HG02588 (cell line): ENCODE data around the gene SLC47A1.

Experiments used
- ATAC-seq: cut with Tn5 transposase; IDR thresholded peaks from one replicate; pipeline ENCODE4 v1.9.1; 2021; ENCODE audit warnings: mild to moderate bottlenecking, moderate library complexity; ENCODE audit not compliant: unreplicated experiment

SLC47A1 gene

GRCh38 chr17:19592316-19592715 is 58.7 kb downstream of the SLC47A1 start:
- ATAC-seq, result no peak

GRCh38 chr17:19596869-19597268 is 63.2 kb downstream of the SLC47A1 start:
- ATAC-seq, result no peak

GRCh38 chr17:19610311-19610710 is 76.7 kb downstream of the SLC47A1 start:
- no peak for ATAC-seq

GRCh38 chr17:19610879-19611278 is 77.2 kb downstream of the SLC47A1 start:
- no peak for ATAC-seq

GRCh38 chr17:19613979-19614378 is 80.3 kb downstream of the SLC47A1 start:
- ATAC-seq, result no peak

GRCh38 chr17:19614900-19615299 is 81.2 kb downstream of the SLC47A1 start:
- ATAC-seq, result no peak

GRCh38 chr17:19618015-19618414 is 84.4 kb downstream of the SLC47A1 start:
- no peak for ATAC-seq

GRCh38 chr17:19619705-19620325 is 86.2 kb downstream of the SLC47A1 start:
- ATAC-seq, result no peak

GRCh38 chr17:19621697-19622096 is 88.0 kb downstream of the SLC47A1 start:
- ATAC-seq, result no peak

- ATAC-seq, result no peak
Observed at GRCh38 chr17:19626079-19626478, 92.4 kb downstream of the SLC47A1 start.
